ENCODE measurements around the gene MACROD2.

The MACROD2 gene

DNA sequence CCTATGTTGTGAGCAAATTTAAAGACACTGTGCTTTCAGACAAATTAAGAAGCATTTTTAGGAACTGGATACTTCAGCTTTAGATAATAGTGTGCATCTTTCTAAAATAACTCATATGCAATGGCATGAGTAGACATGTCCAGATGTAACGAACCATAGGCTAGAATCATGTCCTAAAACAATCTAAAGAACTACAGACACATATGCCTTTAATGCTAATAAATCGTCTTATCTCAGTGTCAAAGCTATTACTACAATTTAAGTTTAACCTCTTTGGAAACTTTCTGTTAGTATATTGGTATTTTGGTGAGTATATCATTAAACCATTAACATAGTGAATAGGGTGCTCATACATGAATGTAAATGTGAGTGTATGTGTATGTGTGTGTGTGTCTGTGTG, 1250.6 kb downstream of the MACROD2 start:
- no peak for DNase-seq (ENCODE audit: low read depth)
- no peak overlapping the region for H3K4me3 ChIP-seq (ENCODE audit: low read depth, low read length)
- TF ChIP-seq, protein P1, sequence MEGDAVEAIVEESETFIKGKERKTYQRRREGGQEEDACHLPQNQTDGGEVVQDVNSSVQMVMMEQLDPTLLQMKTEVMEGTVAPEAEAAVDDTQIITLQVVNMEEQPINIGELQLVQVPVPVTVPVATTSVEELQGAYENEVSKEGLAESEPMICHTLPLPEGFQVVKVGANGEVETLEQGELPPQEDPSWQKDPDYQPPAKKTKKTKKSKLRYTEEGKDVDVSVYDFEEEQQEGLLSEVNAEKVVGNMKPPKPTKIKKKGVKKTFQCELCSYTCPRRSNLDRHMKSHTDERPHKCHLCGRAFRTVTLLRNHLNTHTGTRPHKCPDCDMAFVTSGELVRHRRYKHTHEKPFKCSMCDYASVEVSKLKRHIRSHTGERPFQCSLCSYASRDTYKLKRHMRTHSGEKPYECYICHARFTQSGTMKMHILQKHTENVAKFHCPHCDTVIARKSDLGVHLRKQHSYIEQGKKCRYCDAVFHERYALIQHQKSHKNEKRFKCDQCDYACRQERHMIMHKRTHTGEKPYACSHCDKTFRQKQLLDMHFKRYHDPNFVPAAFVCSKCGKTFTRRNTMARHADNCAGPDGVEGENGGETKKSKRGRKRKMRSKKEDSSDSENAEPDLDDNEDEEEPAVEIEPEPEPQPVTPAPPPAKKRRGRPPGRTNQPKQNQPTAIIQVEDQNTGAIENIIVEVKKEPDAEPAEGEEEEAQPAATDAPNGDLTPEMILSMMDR (conservative IDR thresholded peaks at IDR 0.05; ENCODE audit: low read depth, low read length), result no peak

DNA sequence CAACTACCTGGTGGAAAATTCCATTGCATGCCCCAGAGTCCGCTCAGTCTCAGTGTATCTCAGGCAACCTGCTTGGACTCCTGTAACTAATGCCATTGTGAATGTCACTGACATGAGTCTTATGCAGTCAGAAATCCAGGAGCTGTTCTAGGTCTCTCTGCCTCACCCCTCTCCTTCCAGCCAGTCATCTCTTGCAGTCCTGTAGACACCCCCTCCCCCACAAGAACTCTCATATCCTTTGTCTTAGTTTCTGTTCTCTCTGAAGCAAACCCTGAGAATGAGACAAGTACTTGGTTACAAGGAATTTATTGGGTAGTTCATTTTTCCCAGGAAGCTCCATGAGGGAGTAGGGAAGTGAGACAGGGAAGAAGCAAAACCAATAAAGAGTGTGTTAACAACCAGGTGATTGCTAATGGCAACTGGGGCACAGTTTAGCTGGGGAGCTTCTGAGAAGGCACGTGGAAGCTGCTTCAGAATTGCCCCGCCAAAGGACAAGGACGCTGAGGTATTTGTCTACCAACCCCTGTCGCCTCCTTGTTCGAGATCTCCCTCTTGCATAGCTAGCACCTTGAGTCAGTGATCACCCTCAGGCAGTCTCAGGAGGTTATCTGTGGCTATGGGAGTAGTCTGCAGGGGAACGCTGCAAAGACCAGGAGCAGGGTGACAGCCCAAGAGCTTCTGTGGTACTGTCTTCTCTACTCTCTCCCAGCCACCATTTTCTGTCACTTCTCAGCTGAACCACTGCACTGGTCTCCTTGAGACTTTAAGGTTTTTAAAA, 1253.5 kb downstream of the MACROD2 start:
- DNase-seq (ENCODE audit: low read depth), result no peak
- TF ChIP-seq, protein P1 (conservative IDR thresholded peaks at IDR 0.05; ENCODE audit: low read depth, low read length), result no peak
- no peak overlapping the region for H3K4me3 ChIP-seq (ENCODE audit: low read depth, low read length)

DNA sequence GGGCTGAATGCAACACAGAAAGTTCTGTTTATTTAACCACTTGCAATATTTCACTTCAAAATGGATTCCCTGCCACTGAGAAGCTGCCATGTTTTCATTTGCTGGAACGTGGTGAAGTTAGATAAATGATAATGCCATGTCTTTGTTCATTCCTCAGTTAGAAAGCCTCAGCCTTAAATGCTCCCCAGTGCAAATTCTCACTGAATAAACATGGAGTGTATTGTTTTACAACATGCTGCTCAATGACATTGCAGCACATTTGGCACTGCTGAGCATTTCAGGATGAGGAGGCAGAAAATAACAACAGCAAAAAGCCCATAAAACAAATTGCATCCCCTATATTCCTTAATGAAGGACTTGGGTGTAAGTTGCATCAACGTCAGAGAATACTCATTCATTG, 1255.9 kb downstream of the MACROD2 start:
- DNase-seq (ENCODE audit: low read depth), result no peak
- TF ChIP-seq, protein P1 (conservative IDR thresholded peaks at IDR 0.05; ENCODE audit: low read depth, low read length), result no peak
- no peak overlapping the region for H3K4me3 ChIP-seq (ENCODE audit: low read depth, low read length)

DNA sequence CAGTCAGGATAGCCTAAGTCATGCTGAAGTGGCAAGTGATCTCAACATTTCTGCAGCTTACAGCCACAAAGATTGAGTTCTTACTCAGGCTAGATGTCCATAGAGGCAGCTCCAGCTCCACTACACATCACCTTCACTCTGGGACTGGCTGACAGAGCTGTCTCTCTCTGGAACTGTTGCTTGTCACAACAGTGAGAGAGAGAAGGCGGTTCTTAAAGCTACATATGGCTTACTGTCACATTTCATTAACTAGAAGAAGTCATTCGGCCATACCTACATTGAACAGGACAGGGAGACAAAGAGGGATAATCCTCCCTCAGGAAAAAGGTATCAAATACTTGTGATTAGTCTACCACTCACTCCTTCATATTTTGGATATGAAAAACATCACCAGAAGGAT, 1257.0 kb downstream of the MACROD2 start:
- H3K4me3 ChIP-seq (ENCODE audit: low read depth, low read length), result no peak overlapping the region
- DNase-seq (ENCODE audit: low read depth), result no peak
- TF ChIP-seq, protein P1 (conservative IDR thresholded peaks at IDR 0.05; ENCODE audit: low read depth, low read length), result no peak

DNA sequence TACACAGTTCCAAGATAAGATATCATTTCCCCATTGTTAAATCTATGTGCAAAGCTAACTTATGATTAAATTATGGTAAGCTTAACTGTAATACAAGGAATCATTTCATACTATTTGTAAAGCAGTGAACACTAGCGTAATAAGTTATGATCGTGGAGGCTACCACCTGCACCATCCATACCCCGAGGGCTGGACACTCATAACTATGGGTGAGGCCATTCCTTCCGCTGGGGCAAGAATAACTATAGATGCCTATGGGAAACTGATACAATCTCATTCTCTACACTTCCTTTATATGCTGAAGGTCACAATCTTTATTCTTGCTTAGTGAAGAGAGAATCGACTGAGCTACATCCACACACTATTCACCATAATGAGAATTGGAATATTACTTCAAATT, 1258.1 kb downstream of the MACROD2 start:
- TF ChIP-seq, protein P1 (conservative IDR thresholded peaks at IDR 0.05; ENCODE audit: low read depth, low read length), result no peak
- no peak overlapping the region for H3K4me3 ChIP-seq (ENCODE audit: low read depth, low read length)
- no peak for DNase-seq (ENCODE audit: low read depth)

DNA sequence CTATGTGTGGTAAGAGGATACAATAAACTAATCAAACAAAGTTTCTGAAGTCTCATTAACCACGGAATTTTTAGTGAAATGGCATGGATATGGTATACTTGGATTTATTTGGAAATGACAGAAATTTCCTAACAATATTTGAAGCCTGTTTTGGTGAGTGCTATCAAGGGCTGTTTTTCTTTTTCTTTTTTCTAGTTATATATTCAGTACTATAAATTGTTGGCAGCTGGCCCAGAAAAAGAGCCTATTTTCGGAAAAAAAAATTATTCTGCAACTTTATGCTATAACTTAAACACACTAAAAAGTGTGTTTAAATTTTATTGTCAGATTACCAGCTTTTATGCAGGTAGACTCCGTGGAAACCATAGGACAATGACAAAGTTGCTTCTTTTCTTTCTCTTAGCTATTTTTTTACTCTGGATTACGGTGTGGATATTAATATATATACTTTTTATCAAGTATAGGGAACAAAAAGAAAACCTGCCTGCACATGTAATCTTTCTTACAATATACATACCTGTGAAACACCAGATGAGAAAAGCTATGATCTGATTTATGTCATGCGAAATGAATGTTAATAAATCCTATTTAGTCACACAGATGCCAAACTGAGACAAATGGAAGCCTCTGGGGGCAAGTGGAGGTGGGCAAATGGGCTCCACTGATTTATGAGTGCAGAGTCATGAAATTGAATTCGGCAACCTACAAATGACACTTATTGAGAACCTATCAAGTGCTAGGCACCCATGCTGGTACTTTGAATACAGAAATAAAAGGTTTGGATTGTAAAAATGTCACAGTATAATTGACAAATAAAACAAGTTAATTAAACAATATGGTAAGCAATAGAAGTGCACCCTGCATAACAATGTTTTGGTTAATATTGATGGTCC, 1261.6 kb downstream of the MACROD2 start:
- TF ChIP-seq, protein P1 (conservative IDR thresholded peaks at IDR 0.05; ENCODE audit: low read depth, low read length), result no peak
- H3K4me3 ChIP-seq (ENCODE audit: low read depth, low read length), result no peak overlapping the region
- peak; percentile 20 for DNase-seq (ENCODE audit: low read depth)
